KOPT-K1 (cell line): ENCODE data around the gene LRRC7.

Source experiments
- H3K27ac ChIP-seq: fragments of 200-600 bp; sonication (generic); 2 replicates; pipeline ENCODE4 v1.5.1; 2016; ENCODE audit warnings: antibody characterized with exemption, mild to moderate bottlenecking, low read depth, low read length; ENCODE audit not compliant: poor library complexity, severe bottlenecking
- H3K36me3 ChIP-seq: fragments of 200-600 bp; sonication (generic); 2 replicates; pipeline ENCODE4 v1.5.1; 2017; ENCODE audit warnings: antibody characterized with exemption, mild to moderate bottlenecking, low read length, moderate library complexity; ENCODE audit not compliant: insufficient read depth
- H3K9me3 ChIP-seq: fragments of 200-600 bp; sonication (generic); 2 replicates; pipeline ENCODE4 v1.5.1; 2017; ENCODE audit warnings: antibody characterized with exemption, low read length, mild to moderate bottlenecking; ENCODE audit not compliant: insufficient read depth, poor library complexity, severe bottlenecking

The LRRC7 gene

GRCh38 chr1:70003211-70003908 is 435.6 kb downstream of the LRRC7 start:
- H3K9me3 ChIP-seq = no peaks in the 10 kb centered on the region
- H3K36me3 ChIP-seq = no peaks in the 10 kb centered on the region
- no peak overlapping the region for H3K27ac ChIP-seq

GRCh38 chr1:70005386-70006034 is 437.8 kb downstream of the LRRC7 start:
- Histone ChIP-seq H3K27ac (no peak overlapping the region), H3K9me3 (no peaks in the 10 kb centered on the region), H3K36me3 (no peaks in the 10 kb centered on the region)

- Histone ChIP-seq H3K9me3 (no peaks in the 10 kb centered on the region), H3K36me3 (no peaks in the 10 kb centered on the region), H3K27ac (no peak overlapping the region)
Measured at GRCh38 chr1:70008660-70009059, 440.9 kb downstream of the LRRC7 start.

- no peaks in the 10 kb centered on the region for H3K9me3 ChIP-seq
- H3K27ac ChIP-seq = no peak overlapping the region
- no peaks in the 10 kb centered on the region for H3K36me3 ChIP-seq
Measured at GRCh38 chr1:70017770-70018169, 450.0 kb downstream of the LRRC7 start.

GRCh38 chr1:70024272-70024671 is 456.6 kb downstream of the LRRC7 start:
- Histone ChIP-seq H3K27ac (no peak overlapping the region), H3K9me3 (no peaks in the 10 kb centered on the region), H3K36me3 (no peaks in the 10 kb centered on the region)

- Histone ChIP-seq H3K36me3 (no peaks in the 10 kb centered on the region), H3K27ac (no peak overlapping the region)
Measured at GRCh38 chr1:70025052-70025451, 457.3 kb downstream of the LRRC7 start.

GRCh38 chr1:70025846-70026245 is 458.1 kb downstream of the LRRC7 start:
- no peaks in the 10 kb centered on the region for H3K36me3 ChIP-seq
- H3K27ac ChIP-seq = no peak overlapping the region
- no peaks in the 10 kb centered on the region for H3K9me3 ChIP-seq

More at GRCh38 chr1:70025052-70025451, 457.3 kb downstream of the LRRC7 start:
- no peaks in the 10 kb centered on the region for H3K9me3 ChIP-seq

- Histone ChIP-seq H3K36me3 (no peaks in the 10 kb centered on the region), H3K9me3 (no peaks in the 10 kb centered on the region), H3K27ac (no peak overlapping the region)
Measured at GRCh38 chr1:70033266-70033873, 465.6 kb downstream of the LRRC7 start.

GRCh38 chr1:70033936-70034335 is 466.2 kb downstream of the LRRC7 start:
- no peaks in the 10 kb centered on the region for H3K36me3 ChIP-seq
- no peak overlapping the region for H3K27ac ChIP-seq
- H3K9me3 ChIP-seq = no peaks in the 10 kb centered on the region

GRCh38 chr1:70034403-70034802 is 466.7 kb downstream of the LRRC7 start:
- Histone ChIP-seq H3K9me3 (no peaks in the 10 kb centered on the region), H3K27ac (no peak overlapping the region), H3K36me3 (no peaks in the 10 kb centered on the region)

GRCh38 chr1:70038025-70038424 is 470.3 kb downstream of the LRRC7 start:
- H3K27ac ChIP-seq = no peak overlapping the region
- no peaks in the 10 kb centered on the region for H3K36me3 ChIP-seq
- no peaks in the 10 kb centered on the region for H3K9me3 ChIP-seq

GRCh38 chr1:70039485-70039884 is 471.8 kb downstream of the LRRC7 start:
- Histone ChIP-seq H3K9me3 (no peaks in the 10 kb centered on the region), H3K27ac (no peak overlapping the region), H3K36me3 (no peaks in the 10 kb centered on the region)

GRCh38 chr1:70041317-70042045 is 473.8 kb downstream of the LRRC7 start:
- H3K36me3 ChIP-seq = no peaks in the 10 kb centered on the region
- no peaks in the 10 kb centered on the region for H3K9me3 ChIP-seq
- no peak overlapping the region for H3K27ac ChIP-seq

GRCh38 chr1:70042090-70042731 is 474.5 kb downstream of the LRRC7 start:
- Histone ChIP-seq H3K36me3 (no peaks in the 10 kb centered on the region), H3K9me3 (no peaks in the 10 kb centered on the region), H3K27ac (no peak overlapping the region)

GRCh38 chr1:70043804-70044203 is 476.1 kb downstream of the LRRC7 start:
- no peaks in the 10 kb centered on the region for H3K36me3 ChIP-seq
- H3K27ac ChIP-seq = no peak overlapping the region
- no peaks in the 10 kb centered on the region for H3K9me3 ChIP-seq
